ENCODE measurements around the gene PPP1R1B.

DNA sequence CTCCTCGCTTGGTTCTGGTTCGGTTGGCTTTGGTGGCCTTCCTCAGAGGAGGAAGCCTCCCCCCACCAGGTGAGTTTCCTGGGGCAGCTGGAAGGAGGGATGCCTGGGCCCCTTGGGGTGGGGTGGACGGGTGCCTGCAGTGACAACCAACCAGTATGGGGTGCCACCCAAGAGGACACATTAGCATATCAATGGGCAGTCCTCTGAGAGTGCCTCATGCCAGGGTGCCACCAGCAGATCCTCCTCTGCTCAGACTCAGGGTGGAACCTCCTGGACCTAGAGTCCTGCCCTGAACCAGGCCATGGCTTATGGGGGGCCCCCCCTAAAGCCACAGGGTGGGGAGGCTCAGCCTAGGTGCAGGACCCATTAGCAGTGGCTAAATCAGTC is 2.7 kb downstream of the PPP1R1B start:
- no peak for TF ChIP-seq POLR2A (IDR thresholded peaks at IDR 0.05)
- TF ChIP-seq, protein P1, sequence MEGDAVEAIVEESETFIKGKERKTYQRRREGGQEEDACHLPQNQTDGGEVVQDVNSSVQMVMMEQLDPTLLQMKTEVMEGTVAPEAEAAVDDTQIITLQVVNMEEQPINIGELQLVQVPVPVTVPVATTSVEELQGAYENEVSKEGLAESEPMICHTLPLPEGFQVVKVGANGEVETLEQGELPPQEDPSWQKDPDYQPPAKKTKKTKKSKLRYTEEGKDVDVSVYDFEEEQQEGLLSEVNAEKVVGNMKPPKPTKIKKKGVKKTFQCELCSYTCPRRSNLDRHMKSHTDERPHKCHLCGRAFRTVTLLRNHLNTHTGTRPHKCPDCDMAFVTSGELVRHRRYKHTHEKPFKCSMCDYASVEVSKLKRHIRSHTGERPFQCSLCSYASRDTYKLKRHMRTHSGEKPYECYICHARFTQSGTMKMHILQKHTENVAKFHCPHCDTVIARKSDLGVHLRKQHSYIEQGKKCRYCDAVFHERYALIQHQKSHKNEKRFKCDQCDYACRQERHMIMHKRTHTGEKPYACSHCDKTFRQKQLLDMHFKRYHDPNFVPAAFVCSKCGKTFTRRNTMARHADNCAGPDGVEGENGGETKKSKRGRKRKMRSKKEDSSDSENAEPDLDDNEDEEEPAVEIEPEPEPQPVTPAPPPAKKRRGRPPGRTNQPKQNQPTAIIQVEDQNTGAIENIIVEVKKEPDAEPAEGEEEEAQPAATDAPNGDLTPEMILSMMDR (IDR thresholded peaks at IDR 0.05) = no peak

Measured in adrenal gland (tissue), 5 donors.